PC-9 (cell line): ENCODE measurements around the gene EMC7. TPM values are rescaled to one million over a fixed set of nuclear protein-coding genes. Genes with fewer than 3 reads are reported as not detected.
A peak's percentile ranks its signal among the peaks of the same experiment; 100 is the strongest.

Source experiments
- BruUV-seq: library from RNA; stranded (reverse); fragments of 400-500 nt; replicated peaks from 2 replicates; lab custom pipeline; 2021; lab: Mats Ljungman, UMichigan
- CTCF ChIA-PET: fragments of 300-600 bp; sonication (Branson Sonifier 250); formaldehyde crosslinking; loops from one replicate; lab custom pipeline; 2022; ENCODE audit warnings: antibody characterized with exemption; lab: Charles Lee
- POLR2A ChIA-PET: fragments of 300-600 bp; sonication (Branson Sonifier 250); formaldehyde crosslinking; loops from one replicate; lab custom pipeline; 2022; ENCODE audit warnings: antibody characterized with exemption; ENCODE audit not compliant: unreplicated experiment; lab: Charles Lee
- DNase-seq, 2 experiments: peaks; one replicate each; pipeline versions ENCODE4 v3.0.0 to v3.0.0-alpha.2; 2015 to 2022; ENCODE audit warnings: mixed read lengths in 1 of 2
- H2AFZ ChIP-seq: fragments of 200-600 bp; sonication (generic); 2 replicates; pipeline ENCODE4 v1.8.1; 2017; ENCODE audit warnings: antibody characterized with exemption
- H3F3A ChIP-seq: fragments of 200-600 bp; sonication (generic); 2 replicates; pipeline ENCODE4 v1.8.1; 2017; ENCODE audit warnings: antibody characterized with exemption, mild to moderate bottlenecking, low read depth; ENCODE audit not compliant: insufficient read depth
- H3K27ac ChIP-seq: fragments of 200-600 bp; sonication (generic); 2 replicates; pipeline ENCODE4 v1.6.1; 2016; ENCODE audit warnings: mixed run types
- H3K27me3 ChIP-seq: fragments of 200-600 bp; sonication (generic); 2 replicates; pipeline ENCODE4 v1.6.1; 2016; ENCODE audit warnings: low read depth, mixed run types; ENCODE audit not compliant: insufficient read depth
- H3K36me3 ChIP-seq: fragments of 200-600 bp; sonication (generic); 2 replicates; pipeline ENCODE4 v1.6.1; 2016; ENCODE audit warnings: low read depth, mixed run types
- H3K4me1 ChIP-seq: fragments of 200-600 bp; sonication (generic); replicated peaks from 2 replicates; pipeline ENCODE4 v1.6.1; 2016; ENCODE audit warnings: mixed run types; ENCODE audit not compliant: insufficient read depth
- H3K4me2 ChIP-seq: fragments of 200-600 bp; sonication (generic); 2 replicates; pipeline ENCODE4 v1.6.1; 2017; ENCODE audit warnings: mixed run types
- H3K4me3 ChIP-seq: fragments of 200-600 bp; sonication (generic); 2 replicates; pipeline ENCODE4 v1.6.1; 2016; ENCODE audit warnings: mixed run types
- H3K79me2 ChIP-seq: fragments of 200-600 bp; sonication (generic); 2 replicates; pipeline ENCODE4 v1.6.1; 2017; ENCODE audit warnings: low read depth, mixed run types
- H3K9me2 ChIP-seq: fragments of 200-600 bp; sonication (generic); 2 replicates; pipeline ENCODE4 v1.8.1; 2017; ENCODE audit warnings: mild to moderate bottlenecking; ENCODE audit not compliant: insufficient read depth
- H3K9me3 ChIP-seq: fragments of 200-600 bp; sonication (generic); 2 replicates; pipeline ENCODE4 v1.8.1; 2016; ENCODE audit warnings: low read depth; ENCODE audit not compliant: insufficient read depth
- H4K20me1 ChIP-seq: fragments of 200-600 bp; sonication (generic); 2 replicates; pipeline ENCODE4 v1.8.1; 2017; ENCODE audit not compliant: insufficient read depth
- CTCF ChIP-seq: fragments of 200-600 bp; sonication (generic); conservative IDR thresholded peaks from 2 replicates; pipeline ENCODE4 v1.6.1; 2017; ENCODE audit warnings: mixed run types, antibody characterized with exemption, mild to moderate bottlenecking, moderate library complexity
- EZH2 ChIP-seq: fragments of 200-600 bp; sonication (generic); IDR thresholded peaks from 2 replicates; pipeline ENCODE4 v1.8.0; 2017; ENCODE audit warnings: antibody characterized with exemption, low read depth
- intact Hi-C: fragments of 100-400 bp; cut with micrococcal nuclease; formaldehyde crosslinking; loops from one replicate; pipeline ENCODE4 v1.10.0; 2022; ENCODE audit not compliant: unreplicated experiment
- total RNA-seq: library from RNA; stranded (reverse); gene quantifications from 2 replicates; pipeline ENCODE4 v1.2.3, GENCODE V29; 2021

Gene EMC7
- total RNA-seq, 1 experiment from 2014 or later = 33.9 TPM

- peaks cover 8% of the 10 kb centered on the region; the same call in 1 of the 2 replicates for H3F3A ChIP-seq
- no peak for DNase-seq
- H4K20me1 ChIP-seq = no peaks in the 10 kb centered on the region
- BruUV-seq = no TSS peak
- H2AFZ ChIP-seq = no peak overlapping the region
- no peak overlapping the region for H3K4me3 ChIP-seq
- H3K36me3 ChIP-seq = no peaks in the 10 kb centered on the region
- H3K27ac ChIP-seq = no peak overlapping the region
- no peak overlapping the region for H3K4me2 ChIP-seq
- POLR2A ChIA-PET = no interaction called here
- H3K79me2 ChIP-seq = peaks cover 5% of the 10 kb centered on the region
- H3K27me3 ChIP-seq = no peaks in the 10 kb centered on the region
- H3K9me3 ChIP-seq = no peaks in the 10 kb centered on the region; the same call in 1 of the 2 replicates
- H3K4me1 ChIP-seq = peaks cover 20% of the 10 kb centered on the region
- CTCF ChIA-PET = no interaction called here
- intact Hi-C loops = no loop called here
- H3K9me2 ChIP-seq = no peaks in the 10 kb centered on the region
- no peak for TF ChIP-seq EZH2
- TF ChIP-seq CTCF = no peak
Measured at GRCh38 chr15:34043813-34044212, 57.8 kb downstream of the EMC7 start.

DNA sequence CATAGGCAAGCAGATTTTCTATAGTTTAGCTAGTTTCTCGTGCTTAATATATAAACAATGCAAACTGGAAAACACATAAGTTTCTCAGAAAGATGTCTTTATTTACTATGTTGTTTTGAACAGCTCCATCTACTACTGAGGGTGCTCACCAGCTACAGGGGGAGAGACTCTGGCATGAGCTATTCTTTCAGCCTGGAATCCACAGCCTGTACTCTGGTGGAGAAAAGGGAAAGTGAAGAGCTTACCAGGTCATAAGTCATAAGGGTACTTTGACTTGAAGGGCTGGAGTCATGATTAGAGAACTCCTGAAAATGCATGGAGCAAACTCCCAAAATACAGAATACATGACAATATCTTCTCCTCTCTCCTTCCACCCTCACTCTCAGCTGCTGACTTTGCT, 58.3 kb downstream of the EMC7 start:
- H3K79me2 ChIP-seq = peaks cover 5% of the 10 kb centered on the region
- no peaks in the 10 kb centered on the region for H3K9me2 ChIP-seq
- BruUV-seq = no TSS peak
- H3K4me3 ChIP-seq = no peak overlapping the region
- no peaks in the 10 kb centered on the region for H3K27me3 ChIP-seq
- peaks cover 4% of the 10 kb centered on the region; the same call in 1 of the 2 replicates for H3F3A ChIP-seq
- no peak for DNase-seq
- H3K36me3 ChIP-seq = no peaks in the 10 kb centered on the region
- ChIA-PET CTCF (no interaction called here), POLR2A (no interaction called here)
- no peak overlapping the region for H3K4me2 ChIP-seq
- no peak overlapping the region for H2AFZ ChIP-seq
- H3K27ac ChIP-seq = no peak overlapping the region
- intact Hi-C loops = no loop called here
- H4K20me1 ChIP-seq = no peaks in the 10 kb centered on the region
- no peaks in the 10 kb centered on the region; the same call in 1 of the 2 replicates for H3K9me3 ChIP-seq
- peaks cover 16% of the 10 kb centered on the region for H3K4me1 ChIP-seq
- no peak for TF ChIP-seq CTCF
- no peak for TF ChIP-seq EZH2

DNA sequence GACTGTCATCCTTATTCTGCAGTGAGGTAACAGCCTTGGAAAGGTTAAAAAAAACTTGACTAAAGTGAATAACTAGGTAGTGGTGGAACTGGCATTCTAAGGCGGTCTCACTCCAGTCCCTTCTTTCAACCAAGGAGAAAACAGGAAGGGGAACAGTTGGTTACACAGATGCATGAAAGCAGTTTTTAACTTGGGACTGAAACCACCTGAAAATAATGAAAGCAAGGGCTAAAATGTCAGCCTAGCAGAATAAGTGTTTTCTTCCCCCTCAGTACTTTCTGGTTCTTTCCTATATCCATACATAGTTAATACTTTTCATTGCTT, 61.9 kb downstream of the EMC7 start:
- no TSS peak for BruUV-seq
- H3K9me3 ChIP-seq = no peaks in the 10 kb centered on the region
- H3K4me1 ChIP-seq = peaks cover 7% of the 10 kb centered on the region; the same call in 1 of the 2 replicates
- H3K27me3 ChIP-seq = no peaks in the 10 kb centered on the region
- no peaks in the 10 kb centered on the region for H4K20me1 ChIP-seq
- no peak overlapping the region for H2AFZ ChIP-seq
- H3K4me2 ChIP-seq = peak overlapping the region; percentile 90
- POLR2A ChIA-PET = interaction anchor here (1.3 kb wide), 1 partner anchor 9 kb away, joined by 5 read pairs; no protein-coding TSS in a partner anchor
- CTCF ChIA-PET = no interaction called here
- no peaks in the 10 kb centered on the region for H3F3A ChIP-seq
- no peaks in the 10 kb centered on the region for H3K36me3 ChIP-seq
- peaks cover 5% of the 10 kb centered on the region for H3K79me2 ChIP-seq
- TF ChIP-seq EZH2 (no peak), CTCF (no peak)
- H3K27ac ChIP-seq = no peak overlapping the region
- intact Hi-C loops = no loop called here
- peak overlapping the region; percentile 62; the same call in 1 of the 2 replicates for H3K4me3 ChIP-seq
- H3K9me2 ChIP-seq = no peaks in the 10 kb centered on the region
- no peak for DNase-seq
